HFF-Myc (cell line): Measurements from ENCODE around the gene RAB4B.

Experiments used
- DNase-seq: peaks from one replicate; pipeline ENCODE4 v3.0.0-alpha.2; 2011; ENCODE audit warnings: low read depth; ENCODE audit errors: extremely low read depth
- H3K4me3 ChIP-seq: replicated peaks from 2 replicates; pipeline ENCODE4 v1.5.1; 2011; ENCODE audit warnings: low read depth, mild to moderate bottlenecking, control low read depth, low read length
- TF ChIP-seq, protein P1 (sequence below): IDR thresholded peaks from 2 replicates; pipeline ENCODE4 v1.5.1; 2012; ENCODE audit warnings: mild to moderate bottlenecking, low read depth, low read length, control low read depth; ENCODE audit errors: missing control alignments

RAB4B gene

GRCh38 chr19:40739030-40739839, 38.8 kb upstream of the RAB4B start:
- TF ChIP-seq, protein P1, sequence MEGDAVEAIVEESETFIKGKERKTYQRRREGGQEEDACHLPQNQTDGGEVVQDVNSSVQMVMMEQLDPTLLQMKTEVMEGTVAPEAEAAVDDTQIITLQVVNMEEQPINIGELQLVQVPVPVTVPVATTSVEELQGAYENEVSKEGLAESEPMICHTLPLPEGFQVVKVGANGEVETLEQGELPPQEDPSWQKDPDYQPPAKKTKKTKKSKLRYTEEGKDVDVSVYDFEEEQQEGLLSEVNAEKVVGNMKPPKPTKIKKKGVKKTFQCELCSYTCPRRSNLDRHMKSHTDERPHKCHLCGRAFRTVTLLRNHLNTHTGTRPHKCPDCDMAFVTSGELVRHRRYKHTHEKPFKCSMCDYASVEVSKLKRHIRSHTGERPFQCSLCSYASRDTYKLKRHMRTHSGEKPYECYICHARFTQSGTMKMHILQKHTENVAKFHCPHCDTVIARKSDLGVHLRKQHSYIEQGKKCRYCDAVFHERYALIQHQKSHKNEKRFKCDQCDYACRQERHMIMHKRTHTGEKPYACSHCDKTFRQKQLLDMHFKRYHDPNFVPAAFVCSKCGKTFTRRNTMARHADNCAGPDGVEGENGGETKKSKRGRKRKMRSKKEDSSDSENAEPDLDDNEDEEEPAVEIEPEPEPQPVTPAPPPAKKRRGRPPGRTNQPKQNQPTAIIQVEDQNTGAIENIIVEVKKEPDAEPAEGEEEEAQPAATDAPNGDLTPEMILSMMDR = no peak
- no peak for DNase-seq
- H3K4me3 ChIP-seq = no peak overlapping the region

DNA sequence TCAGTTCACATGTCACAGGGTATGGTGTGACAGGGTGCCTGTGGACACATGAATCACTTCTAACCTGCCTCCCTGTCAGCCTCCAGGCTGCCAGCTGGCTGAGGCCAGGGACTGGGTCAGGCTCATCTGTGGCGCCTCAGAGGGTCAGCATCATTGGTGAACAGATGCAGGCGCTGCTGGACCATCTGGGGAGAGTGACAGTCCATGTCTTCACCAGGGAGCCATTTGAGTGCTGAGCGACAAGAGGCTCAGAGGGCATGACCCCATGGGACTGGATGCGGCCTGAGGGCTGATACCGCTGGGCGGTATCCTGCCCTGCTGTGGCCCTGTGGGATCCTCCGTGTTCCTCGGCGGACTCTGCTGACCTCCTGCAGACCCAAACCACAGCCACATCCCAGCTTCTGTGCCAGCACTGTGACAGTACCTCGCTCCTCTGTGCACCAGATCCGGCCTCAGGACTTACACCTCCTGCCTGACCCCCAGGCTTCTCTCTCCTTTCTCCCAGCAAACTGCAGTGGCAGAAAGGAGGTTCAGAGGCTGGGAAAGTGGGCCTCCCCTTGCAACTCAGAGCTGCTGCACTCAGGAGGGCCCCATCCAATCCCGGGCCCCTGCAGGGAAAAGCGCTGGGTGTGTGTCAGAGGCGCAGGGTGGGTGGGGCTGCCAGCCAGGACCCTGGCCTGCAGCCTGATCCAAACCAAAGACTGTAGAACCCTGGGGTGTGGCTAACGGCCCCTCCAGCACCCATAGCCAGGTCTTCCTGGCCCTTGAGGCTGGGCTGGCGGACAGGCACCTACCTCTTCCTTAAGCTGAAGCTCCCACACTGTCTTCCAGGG, 38.0 kb upstream of the RAB4B start:
- no peak for DNase-seq
- TF ChIP-seq, protein P1 = no peak
- H3K4me3 ChIP-seq = no peak overlapping the region

DNA sequence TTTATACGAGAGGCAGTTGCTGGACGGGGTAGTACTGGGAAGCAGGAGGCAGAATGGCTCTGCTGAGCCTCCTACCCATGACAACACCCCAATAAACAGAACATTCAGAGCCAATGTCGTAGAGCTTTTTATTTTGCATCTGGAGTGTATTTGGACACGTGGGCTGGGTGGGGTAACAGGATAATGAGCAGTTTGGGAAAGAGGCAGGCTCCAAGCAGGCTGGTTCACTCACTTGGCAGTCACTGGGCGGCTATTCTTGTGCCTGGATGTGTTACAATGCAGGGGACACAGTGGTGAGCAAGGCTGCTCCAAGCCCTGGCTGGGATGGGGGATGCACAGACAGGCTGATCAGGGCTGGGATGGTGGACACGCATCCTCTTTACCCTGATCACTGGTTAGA, 37.3 kb upstream of the RAB4B start:
- TF ChIP-seq, protein P1 = no peak
- no peak overlapping the region for H3K4me3 ChIP-seq
- DNase-seq = peak; percentile 55

GRCh38 chr19:40741527-40742390, 36.3 kb upstream of the RAB4B start:
- DNase-seq = no peak
- TF ChIP-seq, protein P1 = no peak
- H3K4me3 ChIP-seq = no peak overlapping the region

- no peak overlapping the region for H3K4me3 ChIP-seq
- TF ChIP-seq, protein P1 = no peak
- no peak for DNase-seq
Observed at GRCh38 chr19:40742477-40742876, 35.6 kb upstream of the RAB4B start.

- H3K4me3 ChIP-seq = no peak overlapping the region
- TF ChIP-seq, protein P1 = no peak
- DNase-seq = no peak
Observed at GRCh38 chr19:40742886-40743285, 35.2 kb upstream of the RAB4B start.
